Gastrocnemius medialis (tissue), 4 donors: ENCODE measurements around the gene APBB2.

Experiments used
- POLR2A ChIP-seq, 2 donors: fragments of 450-650 bp; IDR thresholded peaks; one replicate each; pipeline ENCODE4 v1.6.1; 2017; ENCODE audit warnings: antibody characterized with exemption in 2 of 2, mild to moderate bottlenecking in 2 of 2, moderate library complexity in 2 of 2
- TF ChIP-seq, protein P1 (sequence below), 5 experiments: fragments of 450-650 bp in 3 of 5; fragments of 200-600 bp in 2 of 5; sonication (generic) in 2 of 5; IDR thresholded peaks in 4 of 5; conservative IDR thresholded peaks in 1 of 5; 1 replicate in 4 of 5; 2 replicates in 1 of 5; pipeline ENCODE4 v1.5.1; 2016 to 2019; ENCODE audit warnings: antibody characterized with exemption in 5 of 5, mild to moderate bottlenecking in 3 of 5, moderate library complexity in 3 of 5

GRCh38 chr4:40960941-40961340 is 253.4 kb downstream of the APBB2 start:
- TF ChIP-seq, protein P1, sequence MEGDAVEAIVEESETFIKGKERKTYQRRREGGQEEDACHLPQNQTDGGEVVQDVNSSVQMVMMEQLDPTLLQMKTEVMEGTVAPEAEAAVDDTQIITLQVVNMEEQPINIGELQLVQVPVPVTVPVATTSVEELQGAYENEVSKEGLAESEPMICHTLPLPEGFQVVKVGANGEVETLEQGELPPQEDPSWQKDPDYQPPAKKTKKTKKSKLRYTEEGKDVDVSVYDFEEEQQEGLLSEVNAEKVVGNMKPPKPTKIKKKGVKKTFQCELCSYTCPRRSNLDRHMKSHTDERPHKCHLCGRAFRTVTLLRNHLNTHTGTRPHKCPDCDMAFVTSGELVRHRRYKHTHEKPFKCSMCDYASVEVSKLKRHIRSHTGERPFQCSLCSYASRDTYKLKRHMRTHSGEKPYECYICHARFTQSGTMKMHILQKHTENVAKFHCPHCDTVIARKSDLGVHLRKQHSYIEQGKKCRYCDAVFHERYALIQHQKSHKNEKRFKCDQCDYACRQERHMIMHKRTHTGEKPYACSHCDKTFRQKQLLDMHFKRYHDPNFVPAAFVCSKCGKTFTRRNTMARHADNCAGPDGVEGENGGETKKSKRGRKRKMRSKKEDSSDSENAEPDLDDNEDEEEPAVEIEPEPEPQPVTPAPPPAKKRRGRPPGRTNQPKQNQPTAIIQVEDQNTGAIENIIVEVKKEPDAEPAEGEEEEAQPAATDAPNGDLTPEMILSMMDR (IDR thresholded peaks at IDR 0.05 in 4 of 5, conservative IDR thresholded peaks at IDR 0.05 in 1 of 5): no peak
- TF ChIP-seq POLR2A (IDR thresholded peaks at IDR 0.05): no peak
